GM18505 (cell line): ENCODE data around the gene ANKS1B.

Experiments used
- ATAC-seq: cut with Tn5 transposase; IDR thresholded peaks from one replicate; pipeline ENCODE4 v1.9.1; 2021; ENCODE audit not compliant: unreplicated experiment
- POLR2A ChIP-seq: IDR thresholded peaks from 4 replicates; pipeline ENCODE4 v1.6.1; 2011; ENCODE audit warnings: borderline replicate concordance; ENCODE audit not compliant: insufficient read depth, insufficient read length; ENCODE audit errors: extremely low read depth

ANKS1B gene

GRCh38 chr12:98740751-98741150 lies 1244.0 kb downstream of the ANKS1B start:
- TF ChIP-seq POLR2A: no peak
- ATAC-seq: no peak

GRCh38 chr12:98738539-98738938 lies 1246.2 kb downstream of the ANKS1B start:
- ATAC-seq: no peak
- TF ChIP-seq POLR2A: no peak

GRCh38 chr12:98738002-98738401 lies 1246.7 kb downstream of the ANKS1B start:
- ATAC-seq: no peak
- TF ChIP-seq POLR2A: no peak

- no peak for TF ChIP-seq POLR2A
- no peak for ATAC-seq
Observed at GRCh38 chr12:98737322-98737712, 1247.4 kb downstream of the ANKS1B start.

- no peak for ATAC-seq
- TF ChIP-seq POLR2A: no peak
Observed at GRCh38 chr12:98736352-98737321, 1248.1 kb downstream of the ANKS1B start.

GRCh38 chr12:98735821-98736220 lies 1248.9 kb downstream of the ANKS1B start:
- no peak for TF ChIP-seq POLR2A
- ATAC-seq: no peak

- ATAC-seq: no peak
- TF ChIP-seq POLR2A: no peak
Observed at GRCh38 chr12:98733667-98734350, 1250.9 kb downstream of the ANKS1B start.

- no peak for TF ChIP-seq POLR2A
- ATAC-seq: no peak
Observed at GRCh38 chr12:98730412-98730811, 1254.3 kb downstream of the ANKS1B start.

- TF ChIP-seq POLR2A: no peak
- no peak for ATAC-seq
Observed at GRCh38 chr12:98727196-98727595, 1257.5 kb downstream of the ANKS1B start.

GRCh38 chr12:98725476-98726247 lies 1259.1 kb downstream of the ANKS1B start:
- TF ChIP-seq POLR2A: no peak
- ATAC-seq: peak; percentile 87

- no peak for ATAC-seq
- TF ChIP-seq POLR2A: no peak
Observed at GRCh38 chr12:98724384-98725155, 1260.2 kb downstream of the ANKS1B start.

- no peak for ATAC-seq
- TF ChIP-seq POLR2A: no peak
Observed at GRCh38 chr12:98721204-98721702, 1263.5 kb downstream of the ANKS1B start.
